IMR-90 (cell line): ENCODE results near the gene ECSCR. TPM values are rescaled to one million over a fixed set of nuclear protein-coding genes. Genes with fewer than 3 reads are reported as not detected.

Source experiments
- ATAC-seq: fragments of 200-7000 bp; cut with Tn5 transposase; 2 replicates; pipeline ENCODE4 v1.9.1; 2020; ENCODE audit warnings: low read depth, mild to moderate bottlenecking, moderate library complexity
- BruUV-seq: library from RNA; stranded (reverse); fragments of 400-500 nt; replicated peaks from 2 replicates; lab custom pipeline; 2021; lab: Mats Ljungman, UMichigan
- CTCF ChIA-PET: fragments of 300-600 bp; formaldehyde crosslinking; extraction: SDS; loops from one replicate; lab custom pipeline; 2021; ENCODE audit warnings: antibody characterized with exemption; lab: Yijun Ruan, JAX
- POLR2A ChIA-PET: fragments of 300-600 bp; sonication (Branson Sonifier 250); formaldehyde crosslinking; loops from one replicate; lab custom pipeline; 2022; ENCODE audit warnings: antibody characterized with exemption; ENCODE audit not compliant: unreplicated experiment; lab: Charles Lee
- DNase-seq: peaks from one replicate; pipeline ENCODE4 v3.0.0; 2013
- H2AFZ ChIP-seq: replicated peaks from 2 replicates; pipeline ENCODE3; 2013; ENCODE audit warnings: low read length, mild to moderate bottlenecking; ENCODE audit not compliant: poor library complexity
- H2AK5ac ChIP-seq: 2 replicates; pipeline ENCODE4 v1.6.1; 2013; ENCODE audit warnings: low read depth, low read length, inconsistent platforms
- H2AK9ac ChIP-seq: replicated peaks from 2 replicates; pipeline ENCODE3; 2013; ENCODE audit warnings: mild to moderate bottlenecking, low read depth, low read length, moderate library complexity; ENCODE audit not compliant: poor library complexity
- H2BK120ac ChIP-seq: 2 replicates; pipeline ENCODE4 v1.6.1; 2013; ENCODE audit warnings: low read depth, low read length, inconsistent platforms
- H2BK15ac ChIP-seq: 3 replicates; pipeline ENCODE4 v1.6.1; 2013; ENCODE audit warnings: low read depth, low read length, inconsistent platforms
- H2BK20ac ChIP-seq: 2 replicates; pipeline ENCODE4 v1.6.1; 2013; ENCODE audit warnings: low read depth, mild to moderate bottlenecking, inconsistent platforms, low read length, moderate library complexity
- H2BK5ac ChIP-seq: 2 replicates; pipeline ENCODE4 v1.6.1; 2013; ENCODE audit warnings: mild to moderate bottlenecking, low read depth, low read length, inconsistent platforms; ENCODE audit not compliant: poor library complexity, severe bottlenecking
- H3K14ac ChIP-seq: replicated peaks from 2 replicates; pipeline ENCODE4 v1.6.1; 2013; ENCODE audit warnings: low read depth, low read length, inconsistent platforms
- H3K18ac ChIP-seq: 2 replicates; pipeline ENCODE4 v1.6.1; 2013; ENCODE audit warnings: low read depth, low read length, control low read depth
- H3K23ac ChIP-seq: 2 replicates; pipeline ENCODE4 v1.6.1; 2013; ENCODE audit warnings: low read depth, low read length, inconsistent platforms
- H3K27ac ChIP-seq: 2 replicates; pipeline ENCODE4 v1.5.1; 2013; ENCODE audit warnings: mild to moderate bottlenecking, control low read depth, low read length; ENCODE audit not compliant: insufficient read depth
- H3K27me3 ChIP-seq: 2 replicates; pipeline ENCODE4 v1.6.1; 2013; ENCODE audit warnings: low read length; ENCODE audit not compliant: control insufficient read depth, insufficient read depth
- H3K36me3 ChIP-seq: 2 replicates; pipeline ENCODE4 v1.6.1; 2013; ENCODE audit warnings: low read length, mixed read lengths; ENCODE audit not compliant: control insufficient read depth, insufficient read depth
- H3K4ac ChIP-seq: 2 replicates; pipeline ENCODE4 v1.6.1; 2013; ENCODE audit warnings: low read depth, low read length, inconsistent platforms
- H3K4me1 ChIP-seq: 2 replicates; pipeline ENCODE4 v1.6.1; 2013; ENCODE audit warnings: low read length, mixed read lengths; ENCODE audit not compliant: control insufficient read depth, insufficient read depth
- H3K4me2 ChIP-seq: 2 replicates; pipeline ENCODE4 v1.6.1; 2013; ENCODE audit warnings: low read depth, mild to moderate bottlenecking, control low read depth, low read length, moderate library complexity
- H3K4me3 ChIP-seq: 2 replicates; pipeline ENCODE4 v1.5.1; 2013; ENCODE audit warnings: low read depth, mild to moderate bottlenecking, control low read depth, low read length, moderate library complexity; ENCODE audit not compliant: insufficient read depth
- H3K56ac ChIP-seq: 2 replicates; pipeline ENCODE4 v1.6.1; 2013; ENCODE audit warnings: low read length, inconsistent platforms; ENCODE audit not compliant: insufficient read depth; ENCODE audit errors: extremely low read depth
- H3K79me1 ChIP-seq, 2 experiments: 2 replicates each; pipeline ENCODE4 v1.6.1; 2013; ENCODE audit warnings: low read length in 2 of 2, inconsistent platforms in 1 of 2, low read depth in 1 of 2
- H3K9ac ChIP-seq: 2 replicates; pipeline ENCODE4 v1.6.1; 2013; ENCODE audit warnings: low read depth, low read length, control low read depth
- H3K9me1 ChIP-seq: 2 replicates; pipeline ENCODE4 v1.6.1; 2013; ENCODE audit warnings: low read length, inconsistent platforms; ENCODE audit not compliant: insufficient read depth
- H3K9me3 ChIP-seq: 2 replicates; pipeline ENCODE4 v1.6.1; 2013; ENCODE audit warnings: low read length; ENCODE audit not compliant: control insufficient read depth, insufficient read depth
- H4K20me1 ChIP-seq: 2 replicates; pipeline ENCODE4 v1.6.1; 2013; ENCODE audit warnings: low read length, inconsistent platforms; ENCODE audit not compliant: insufficient read depth
- H4K5ac ChIP-seq: 2 replicates; pipeline ENCODE4 v1.6.1; 2013; ENCODE audit warnings: mild to moderate bottlenecking, low read depth, low read length, control low read depth
- H4K8ac ChIP-seq, 2 experiments: 2 replicates each; pipeline ENCODE4 v1.6.1; 2013; ENCODE audit warnings: low read depth in 2 of 2, low read length in 2 of 2, control low read depth in 1 of 2, inconsistent platforms in 1 of 2
- H4K91ac ChIP-seq: 2 replicates; pipeline ENCODE4 v1.6.1; 2013; ENCODE audit warnings: low read depth, low read length, inconsistent platforms; ENCODE audit not compliant: insufficient read depth
- MAZ ChIP-seq: IDR thresholded peaks from 2 replicates; pipeline ENCODE4 v1.6.1; 2012; ENCODE audit warnings: low read depth, mild to moderate bottlenecking, low read length, improper control_type of control experiment, moderate library complexity, borderline replicate concordance
- MXI1 ChIP-seq: IDR thresholded peaks from 2 replicates; pipeline ENCODE4 v1.6.1; 2012; ENCODE audit warnings: low read depth, mild to moderate bottlenecking, low read length, moderate library complexity, borderline replicate concordance
- WGBS, 2 experiments: methylation state at CpG; one replicate each; pipeline versions ENCODE4 v1.1.5 to v1.1.7; 2013; ENCODE audit warnings: missing lambda C conversion rate in 2 of 2; ENCODE audit not compliant: insufficient read length in 1 of 2; ENCODE audit errors: extremely low coverage in 2 of 2; 5-methylcytosine and 5-hydroxymethylcytosine counted together
- dilution Hi-C: fragments of 300-500 bp; cut with HindIII; formaldehyde crosslinking; loops from one replicate; pipeline ENCODE4 v1.14.3; 2018; ENCODE audit warnings: low sequenced_read_pairs; ENCODE audit not compliant: unreplicated experiment
- in situ Hi-C: fragments of 300-500 bp; cut with MboI; formaldehyde crosslinking; loops from 3 replicates; pipeline ENCODE4 v1.14.3; 2019; ENCODE audit warnings: low sequenced_read_pairs, inconsistent platforms, mixed read lengths
- intact Hi-C: fragments of 100-400 bp; cut with micrococcal nuclease; formaldehyde crosslinking; loops from 2 replicates; pipeline ENCODE4 v1.10.0; 2022
- polyA plus RNA-seq, 3 experiments: library from polyadenylated mRNA; depleted of rRNA; stranded (reverse); fragments of >200 nt; gene quantifications; 2 replicates each; pipeline ENCODE4 v1.2.3, GENCODE V29; 2012; ENCODE audit warnings: low replicate concordance in 1 of 3
- total RNA-seq: library from RNA; depleted of rRNA; stranded (reverse); fragments of >200 nt; gene quantifications from 2 replicates; pipeline ENCODE4 v1.2.3, GENCODE V29; 2012

Gene ECSCR
- total and polyA plus RNA-seq, 2 of the 4 experiments (the other 2 are of a cell fraction): 3.6 to 3.9 TPM

GRCh38 chr5:139473565-139473964 is 11.0 kb upstream of the ECSCR start:
- Histone ChIP-seq H3K27ac (no peak overlapping the region), H4K20me1 (no peaks in the 10 kb centered on the region; the same call in 1 of the 2 replicates), H4K5ac (peak overlapping the region; percentile 78), H3K18ac (peak overlapping the region; percentile 39; the same call in 1 of the 2 replicates), H3K9ac (no peak overlapping the region), H4K91ac (peak overlapping the region; percentile 13; the same call in 1 of the 2 replicates), H3K79me1 (peaks cover 3 to 22% of the 10 kb centered on the region in 2 experiments; a peak in 2 of 4 replicates), H2BK20ac (no peak overlapping the region), H3K4me3 (no peak overlapping the region), H2BK15ac (peak overlapping the region; percentile 30; the same call in 1 of the 3 replicates), H2AK5ac (no peak overlapping the region), H3K14ac (peak overlapping the region; percentile 55; the same call in 1 of the 2 replicates), H2AK9ac (peak overlapping the region; percentile 31), H3K9me3 (no peaks in the 10 kb centered on the region), H3K27me3 (no peaks in the 10 kb centered on the region), H2AFZ (peak overlapping the region; percentile 50), H3K4me2 (no peak overlapping the region), H2BK120ac (peak overlapping the region; percentile 67; the same call in 1 of the 2 replicates), H3K36me3 (peaks cover 14% of the 10 kb centered on the region), H3K23ac (peak overlapping the region; percentile 19; the same call in 1 of the 2 replicates), H4K8ac (peak overlapping the region; percentile 51 to 58; a peak in 2 of 4 replicates), H2BK5ac (no peak overlapping the region), H3K9me1 (peaks cover 24% of the 10 kb centered on the region), H3K4ac (peak overlapping the region; percentile 80), H3K4me1 (peaks cover 24% of the 10 kb centered on the region), H3K56ac (no peak overlapping the region)
- no CpG with 5 or more reads among the region's 2 CpGs for WGBS, 2 experiments
- dilution Hi-C loops (no loop called here), intact Hi-C loops (no loop called here), in situ Hi-C loops (no loop called here)
- no peak for DNase-seq
- CTCF ChIA-PET: interaction anchor here (0.6 to 1.1 kb wide), 2 partner anchors 52 to 779 kb away, joined by 3 read pairs; no protein-coding TSS in a partner anchor
- ATAC-seq: no peak
- no TSS peak for BruUV-seq
- no peak for TF ChIP-seq MAZ
- no peak for TF ChIP-seq MXI1
- POLR2A ChIA-PET: no interaction called here
